Activated CD8-positive, alpha-beta memory T cell treated with anti-CD3 and anti-CD28 coated beads for 4 hours (primary cell): ENCODE data around the gene RASGRP2.
"Not testable (repeated sequence)": the region's sequence is repeated elsewhere in the genome, so short reads cannot be mapped to it uniquely, and the experiment has no call there.

ENCODE experiments used
- DNase-seq, 2 donors: peaks; one replicate each; pipeline ENCODE4 v3.0.0-alpha.2; 2020; ENCODE audit warnings: low read depth in 2 of 2

The RASGRP2 gene

DNA sequence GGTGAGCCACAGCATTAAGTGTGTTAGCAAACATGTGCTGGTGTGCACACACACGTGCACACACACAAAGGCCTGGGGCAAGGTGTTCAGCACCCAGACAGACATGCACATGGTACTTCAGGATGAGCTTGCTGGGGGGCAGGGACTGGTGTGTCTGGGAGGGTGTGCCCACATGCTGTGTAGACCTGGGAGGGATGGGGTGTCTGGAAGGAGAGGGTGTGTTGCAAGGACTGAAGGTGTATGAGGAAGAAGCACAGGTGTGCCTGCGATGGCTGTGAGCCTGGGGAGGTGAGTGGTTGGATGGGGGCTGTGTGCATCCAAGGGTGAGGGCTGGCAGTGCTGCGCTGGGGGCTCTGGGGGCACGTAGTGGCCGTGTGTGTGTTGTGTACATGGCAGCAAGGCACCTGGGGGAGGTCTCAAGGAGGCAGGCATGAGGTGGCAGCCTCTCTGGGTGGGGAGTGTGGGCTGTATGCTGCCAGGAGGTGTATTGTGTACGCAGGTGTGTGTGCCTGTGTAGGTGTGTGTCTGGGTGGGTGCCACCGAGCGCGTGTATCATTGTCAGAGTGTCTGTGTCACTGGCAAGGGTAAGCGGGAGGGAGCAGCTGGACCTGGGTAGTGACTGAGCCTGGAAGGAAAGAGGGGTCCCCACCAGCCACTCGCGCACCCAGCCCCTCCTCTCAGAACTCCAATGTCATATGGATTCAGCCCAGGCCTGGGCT, 23.1 kb downstream of the RASGRP2 start:
- no peak for DNase-seq

DNA sequence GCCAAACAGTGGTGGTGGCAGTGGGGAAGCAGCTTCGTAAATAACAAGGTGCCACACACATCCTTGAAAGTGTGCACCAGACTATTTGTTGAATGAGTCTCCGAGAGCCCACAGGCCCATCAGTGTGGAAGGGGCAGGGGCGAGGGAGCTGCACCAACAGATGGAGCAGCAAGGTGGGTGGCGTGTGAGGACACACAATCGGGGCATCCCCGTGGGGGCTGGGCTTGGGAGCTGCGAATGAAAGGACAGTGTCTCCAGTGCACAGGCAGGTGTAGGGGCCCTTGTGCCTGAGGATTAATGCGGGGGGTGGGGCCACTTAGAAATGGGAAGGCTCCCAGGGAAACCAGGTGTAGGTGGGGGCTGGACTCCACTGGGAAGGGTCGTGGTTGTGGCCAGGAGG, 23.8 kb downstream of the RASGRP2 start:
- no peak for DNase-seq

DNA sequence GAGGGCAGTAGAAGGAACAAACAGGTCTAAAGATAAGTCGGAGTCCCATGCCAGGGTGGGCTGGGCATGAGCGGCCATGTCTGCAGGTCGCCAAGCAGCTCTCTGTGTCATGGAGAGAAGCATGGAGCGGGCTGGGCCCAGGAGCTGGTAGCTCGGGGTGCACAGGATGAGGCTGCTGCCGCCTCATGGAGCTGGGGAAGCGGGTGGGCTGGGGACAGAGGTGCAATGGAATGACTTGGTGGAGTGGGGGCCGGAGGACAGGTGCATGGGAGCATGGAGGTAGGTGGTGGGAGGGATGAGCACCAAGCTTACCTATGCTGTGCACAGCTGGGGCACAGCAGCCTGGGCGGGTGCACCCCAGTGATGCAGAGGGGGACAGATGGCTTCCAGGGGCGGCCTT, 24.5 kb downstream of the RASGRP2 start:
- no peak for DNase-seq

DNA sequence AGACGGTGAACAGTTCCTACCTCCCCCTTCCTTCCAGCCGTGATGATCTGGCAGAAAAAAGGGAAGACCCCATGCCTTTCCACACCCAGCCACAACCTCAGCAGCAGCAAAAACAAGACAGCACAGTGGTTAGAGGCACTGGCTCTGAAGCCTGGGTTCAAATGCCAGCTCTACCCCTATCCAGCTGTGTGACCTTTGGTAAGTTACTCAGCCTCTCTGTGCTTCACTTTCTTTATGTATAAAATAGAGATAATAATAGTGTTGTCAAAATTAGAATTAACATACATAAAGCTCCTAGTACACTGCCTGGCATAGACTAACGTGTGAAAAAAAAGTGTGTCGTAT, 25.2 kb downstream of the RASGRP2 start:
- no peak for DNase-seq

DNA sequence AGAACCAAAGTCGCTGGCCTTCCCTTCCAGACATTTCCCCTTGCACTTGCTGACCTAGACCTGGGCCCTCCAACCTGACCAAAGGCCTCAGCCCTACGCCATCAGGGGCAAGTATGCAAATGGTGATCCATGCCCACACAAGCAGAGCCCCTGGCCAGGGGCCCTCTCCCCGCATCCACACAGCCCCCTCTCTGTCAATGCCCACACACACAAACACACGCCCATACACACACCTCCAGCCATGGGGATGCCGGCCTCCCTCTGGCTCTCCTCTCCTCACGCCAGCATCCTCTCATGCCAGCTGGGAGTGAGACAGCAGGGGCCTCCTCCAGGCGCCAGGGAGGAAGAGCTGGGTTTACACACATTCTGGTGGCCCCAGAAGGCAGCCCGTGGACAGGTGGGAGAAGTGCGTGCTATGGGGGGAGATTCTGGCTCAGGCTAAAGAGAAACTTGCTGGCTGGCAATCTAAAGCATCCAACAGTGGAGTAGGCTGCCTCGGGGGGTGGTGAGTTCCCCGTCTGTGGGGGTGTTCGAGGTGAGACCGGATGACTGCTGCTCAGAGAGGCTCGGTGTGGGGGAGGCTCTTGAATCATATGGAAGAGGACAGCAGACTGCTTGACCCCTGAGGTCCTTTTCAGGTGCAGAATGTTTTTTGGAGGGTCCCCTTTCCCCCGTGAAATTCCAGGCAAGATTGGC, 25.7 kb downstream of the RASGRP2 start:
- no peak for DNase-seq

DNA sequence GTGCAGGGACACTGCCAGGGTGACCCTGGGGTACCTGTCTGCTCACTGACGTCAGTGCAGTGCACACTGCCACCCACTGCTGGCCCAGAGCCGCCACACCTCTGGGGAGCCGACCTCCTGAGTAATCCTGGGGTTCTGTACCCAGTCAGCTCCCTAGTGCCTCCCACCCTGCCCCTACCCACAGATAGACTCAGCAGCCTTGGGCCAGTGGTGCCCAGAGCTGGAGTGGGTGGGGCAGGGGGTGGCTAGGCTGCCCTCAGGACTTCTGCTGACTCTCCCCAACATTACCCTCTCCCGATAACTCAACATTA, 26.7 kb downstream of the RASGRP2 start:
- no peak for DNase-seq

DNA sequence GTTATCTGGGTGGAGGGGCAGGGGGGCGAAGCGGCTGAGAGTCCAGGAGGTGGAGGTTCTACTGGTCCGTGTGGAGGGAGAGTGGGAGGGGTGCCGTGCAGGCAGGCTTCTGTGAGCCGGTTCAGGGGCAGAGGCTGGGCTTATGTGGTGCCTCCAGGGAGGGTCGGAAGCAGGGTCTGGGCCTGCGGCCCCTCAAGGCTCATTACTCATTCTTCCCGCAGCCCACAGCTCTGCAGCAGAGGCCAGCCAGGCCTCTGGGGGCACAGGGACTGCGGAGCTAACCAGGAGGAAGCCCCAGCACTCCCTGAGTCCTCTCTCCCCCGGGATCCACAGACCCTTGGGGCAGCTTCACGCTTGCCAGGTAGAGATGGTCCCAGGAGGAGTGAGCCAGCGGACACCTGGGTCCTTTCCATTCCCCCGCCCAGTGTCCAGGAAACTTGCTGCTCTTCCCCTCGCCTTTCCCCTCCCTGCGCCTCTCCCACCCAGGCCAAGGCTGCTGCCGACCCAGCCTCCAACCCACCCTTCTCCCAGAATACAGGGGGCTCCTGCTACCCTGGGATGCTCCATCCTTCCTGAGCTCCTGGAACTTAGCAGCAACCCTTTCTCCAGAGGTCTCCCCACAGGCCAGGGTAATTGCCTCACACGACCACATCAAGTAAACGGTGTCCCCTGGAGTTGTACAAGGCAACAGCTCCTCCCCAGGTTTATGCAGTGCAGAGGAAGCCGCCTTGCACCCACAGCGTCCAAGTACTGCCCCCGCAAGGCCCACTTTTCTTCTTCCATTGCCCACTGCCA, 27.3 kb downstream of the RASGRP2 start:
- no peak for DNase-seq

DNA sequence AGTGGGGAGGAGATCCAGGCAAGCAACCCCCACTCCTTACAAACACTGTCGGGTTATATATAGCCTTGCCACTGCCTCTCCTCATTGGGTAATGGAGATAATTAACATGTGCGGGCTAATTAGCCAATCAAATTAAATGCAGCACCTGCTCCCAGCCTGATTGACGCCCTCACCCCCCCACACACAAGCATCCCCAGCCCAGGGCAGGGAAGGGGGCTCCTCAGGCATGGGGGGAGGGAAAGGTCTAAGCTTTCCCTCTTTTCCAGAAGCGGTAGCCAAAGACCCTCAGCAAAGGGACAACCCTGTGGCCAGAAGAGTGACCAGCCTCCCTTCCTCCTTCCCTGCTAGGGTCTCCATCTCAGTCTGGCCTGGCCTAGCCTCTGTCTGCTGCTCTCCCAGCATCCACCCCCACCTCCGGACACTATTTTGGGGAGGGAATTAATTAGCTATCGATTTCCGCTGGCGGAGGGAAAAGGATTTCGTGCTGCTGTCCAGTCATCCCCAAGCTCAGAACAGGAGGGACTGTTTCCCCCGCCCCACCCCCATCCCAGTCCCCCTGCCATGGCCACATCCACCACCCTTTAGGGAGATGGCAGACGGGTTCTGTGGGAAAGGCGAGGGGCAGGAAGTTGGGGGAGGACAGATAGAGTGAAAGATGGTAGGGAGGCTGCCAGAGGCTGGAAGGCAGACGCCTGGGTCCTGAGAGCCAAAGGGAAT, 28.0 kb downstream of the RASGRP2 start:
- no peak for DNase-seq

DNA sequence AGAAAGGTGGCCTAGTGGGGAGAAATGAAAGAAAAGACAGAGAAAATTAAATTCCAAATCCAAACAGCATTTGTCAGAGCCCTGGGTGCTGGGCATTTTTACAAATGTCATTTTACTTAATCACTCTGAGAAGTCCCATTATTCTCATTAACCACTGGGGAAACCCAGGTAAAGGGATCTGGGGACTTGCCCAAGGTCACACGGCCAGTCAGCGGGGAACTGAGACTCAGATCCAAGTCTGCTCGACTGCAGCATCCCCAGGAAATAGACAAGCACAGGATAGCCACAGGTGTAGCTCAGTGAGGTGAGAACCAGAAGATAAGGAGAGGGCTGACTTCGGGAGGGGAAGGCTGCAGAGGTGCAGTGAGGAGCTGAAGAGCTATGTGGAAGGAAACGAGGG, 28.8 kb downstream of the RASGRP2 start:
- no peak for DNase-seq

- no peak for DNase-seq
These were observed 29.3 kb downstream of the RASGRP2 start for GRCh38 chr11:64714666-64715065.

DNA sequence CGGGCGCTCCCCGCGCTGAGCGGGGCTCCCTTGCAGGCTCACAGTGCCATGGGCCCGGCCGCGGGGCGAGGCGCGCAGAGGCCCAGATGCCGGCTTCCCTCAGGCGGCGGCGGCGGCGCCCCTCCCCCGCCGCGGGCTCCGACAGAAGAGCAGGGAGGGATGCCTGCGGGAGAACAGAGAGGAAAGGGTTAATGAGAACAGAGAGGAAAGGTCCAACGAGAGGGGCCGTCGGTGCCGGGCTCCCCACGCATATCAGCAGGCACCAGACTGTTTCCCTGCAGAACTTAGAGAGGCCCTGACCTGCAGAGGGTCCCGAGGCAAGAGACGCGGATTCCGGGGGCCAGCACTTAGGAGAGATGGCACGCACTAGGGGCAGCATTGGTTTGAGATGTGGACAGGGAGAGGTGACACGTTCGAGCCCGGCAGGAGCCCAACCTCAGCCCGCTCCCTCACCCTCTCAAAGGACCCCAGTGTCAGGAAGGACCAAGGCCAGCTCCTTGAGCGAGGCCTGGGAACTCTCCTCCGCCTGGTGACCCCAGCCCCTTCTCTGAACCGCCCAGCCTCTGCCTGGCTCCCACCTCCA, 30.1 kb downstream of the RASGRP2 start:
- DNase-seq = no peak

DNA sequence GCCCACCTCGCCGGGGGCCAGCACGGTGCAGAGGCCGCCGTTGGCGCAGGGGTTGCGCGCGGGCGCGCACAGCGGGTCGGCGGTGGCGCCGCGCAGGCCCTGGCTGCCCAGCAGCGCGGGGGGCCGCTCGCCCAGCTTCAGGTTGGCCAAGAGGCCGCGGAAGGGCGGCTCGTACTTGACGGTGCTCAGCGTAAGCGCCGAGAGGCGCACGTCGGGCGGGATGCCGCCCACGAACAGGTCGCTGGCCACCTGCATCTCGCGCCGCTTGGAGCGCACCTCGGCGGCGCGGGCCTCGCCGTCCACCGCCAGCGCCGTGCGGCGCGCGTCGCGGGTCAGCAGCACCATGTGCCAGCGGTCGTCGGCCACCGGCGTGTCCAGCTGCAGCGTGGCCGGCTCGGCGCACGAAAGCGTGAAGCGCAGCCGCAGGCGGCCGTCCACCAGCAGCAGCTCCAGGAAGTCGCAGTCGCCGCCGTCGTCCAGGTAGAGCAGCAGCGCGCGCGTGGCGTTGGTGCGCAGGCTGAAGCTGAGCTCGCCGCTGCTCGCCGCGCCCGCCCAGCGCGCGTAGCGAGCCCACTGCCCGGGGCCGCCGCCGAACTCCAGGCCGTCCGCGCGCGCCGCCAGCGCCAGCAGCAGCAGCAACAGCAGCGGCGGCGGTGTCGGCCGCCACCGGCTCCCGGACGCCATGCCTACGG, 30.8 kb downstream of the RASGRP2 start:
- no peak for DNase-seq

DNA sequence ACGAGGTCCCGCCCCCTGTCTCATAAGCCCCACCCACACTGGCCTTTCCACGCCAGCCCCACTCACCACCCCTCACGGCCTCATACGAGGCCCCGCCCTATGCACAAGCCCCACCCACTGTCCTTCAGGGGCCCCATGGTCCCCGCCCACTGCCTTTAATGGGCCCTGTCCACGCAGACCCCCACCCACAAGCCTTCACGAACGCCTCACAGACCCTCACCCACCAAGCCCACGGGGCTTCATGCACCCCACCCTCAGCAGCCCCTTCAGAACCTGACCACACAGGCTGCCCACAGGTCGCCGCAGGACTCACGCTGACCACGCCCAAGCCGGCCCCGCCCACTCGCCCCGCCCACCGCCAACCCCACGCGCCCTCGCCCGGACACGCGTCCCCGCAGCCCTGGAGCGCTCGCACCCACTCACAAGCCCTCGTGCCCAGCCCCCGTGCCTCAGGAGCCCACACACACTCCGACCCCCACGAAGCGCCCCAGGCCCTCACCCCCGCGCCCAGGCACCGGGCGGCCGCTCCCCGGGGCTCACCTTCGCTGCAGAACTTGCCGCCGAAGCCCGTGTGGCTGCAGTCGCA, 31.4 kb downstream of the RASGRP2 start:
- no peak for DNase-seq

DNA sequence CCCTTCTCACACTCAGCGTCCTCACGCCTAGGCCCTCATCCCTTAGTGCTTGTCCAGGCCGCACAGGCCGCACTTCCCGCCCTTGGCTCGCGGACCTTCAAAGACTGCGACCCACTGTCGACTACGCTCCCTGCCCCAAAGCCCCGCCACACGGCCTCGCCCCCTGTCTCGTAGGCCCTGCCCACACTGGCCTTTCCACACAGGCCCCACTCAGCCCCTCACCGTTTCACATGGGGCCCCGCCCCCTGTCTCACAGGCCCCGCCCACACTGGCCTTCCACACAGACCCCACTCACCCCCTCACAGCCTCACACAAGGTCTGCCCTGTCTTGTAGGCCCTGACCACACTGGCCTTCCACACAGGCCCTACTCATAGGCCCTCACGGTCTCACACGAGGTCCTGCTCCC, 32.0 kb downstream of the RASGRP2 start:
- DNase-seq = no peak

DNA sequence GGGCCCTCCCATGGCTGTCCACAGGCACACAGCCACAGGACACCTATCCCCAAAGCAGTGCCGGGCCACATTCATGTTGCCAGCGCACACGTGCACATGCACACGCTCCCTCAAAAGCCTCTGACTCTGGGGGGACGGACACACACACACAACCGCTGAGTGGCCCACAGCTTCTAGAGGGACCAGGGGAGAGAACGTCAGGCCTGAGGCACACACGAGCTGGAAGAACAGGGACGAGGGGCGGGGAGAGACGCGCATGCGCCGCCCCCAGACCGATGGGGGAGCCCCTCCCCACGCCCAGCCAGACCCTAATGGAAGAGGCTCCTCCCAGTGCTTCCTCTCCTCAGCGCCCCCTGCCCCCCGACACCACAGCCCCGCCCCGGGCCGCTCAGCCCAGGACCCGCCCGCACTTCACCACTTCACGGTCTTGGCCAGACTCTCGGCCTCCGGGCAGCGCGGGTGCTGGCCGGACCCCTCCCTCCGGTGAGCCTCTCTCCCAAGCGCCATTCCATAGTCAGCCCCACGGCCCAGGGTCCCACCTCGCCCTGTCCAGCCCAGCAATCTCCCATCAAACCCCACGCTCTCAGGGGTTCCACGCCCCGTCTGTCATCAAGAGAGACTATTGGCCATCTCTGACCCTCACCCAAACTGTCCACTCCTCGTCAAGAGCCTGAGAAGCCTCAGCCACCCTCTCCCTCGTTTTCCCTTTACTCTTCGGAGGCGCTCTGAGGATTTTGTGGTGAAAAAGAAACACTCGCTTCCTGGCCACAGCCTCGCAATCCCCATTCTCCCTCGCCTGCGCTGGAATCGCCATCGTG, 32.6 kb downstream of the RASGRP2 start:
- no peak for DNase-seq

DNA sequence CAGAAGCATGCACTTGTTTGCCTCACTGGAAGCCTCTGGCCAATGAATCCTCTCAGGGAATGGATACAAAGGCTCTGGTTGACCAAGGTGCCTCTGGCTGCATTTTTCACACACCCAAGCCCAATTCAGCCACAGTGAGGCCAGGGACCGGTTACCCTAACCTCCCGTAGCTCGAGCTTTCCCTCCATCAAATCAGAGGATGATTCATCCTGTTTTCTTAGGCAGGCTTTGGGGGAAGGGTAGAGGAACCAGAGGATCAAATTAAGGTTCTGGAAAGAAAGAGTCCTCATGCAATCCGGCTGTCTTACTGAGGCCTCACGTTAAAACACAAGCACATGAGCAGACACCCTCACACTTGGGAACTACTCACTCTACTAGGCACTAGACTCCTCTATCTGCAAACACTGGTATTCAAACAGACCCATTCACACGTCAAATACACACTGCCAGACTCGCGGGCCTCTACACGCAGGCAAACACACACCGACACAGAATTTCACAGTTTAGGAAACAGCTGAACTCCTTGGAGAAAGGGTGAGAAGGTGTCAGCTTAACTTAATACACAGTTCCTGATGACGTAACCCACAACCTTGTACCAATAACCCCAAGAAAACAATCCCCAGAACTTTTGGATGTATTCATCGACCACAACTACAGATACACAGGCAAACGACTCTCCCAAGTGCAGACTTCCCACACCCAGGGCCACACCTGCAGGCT, 33.4 kb downstream of the RASGRP2 start:
- DNase-seq = no peak

- DNase-seq = no peak
These were observed 38.4 kb downstream of the RASGRP2 start for GRCh38 chr11:64705501-64705900.

- no peak for DNase-seq
These were observed 40.9 kb downstream of the RASGRP2 start for GRCh38 chr11:64703048-64703447.

DNA sequence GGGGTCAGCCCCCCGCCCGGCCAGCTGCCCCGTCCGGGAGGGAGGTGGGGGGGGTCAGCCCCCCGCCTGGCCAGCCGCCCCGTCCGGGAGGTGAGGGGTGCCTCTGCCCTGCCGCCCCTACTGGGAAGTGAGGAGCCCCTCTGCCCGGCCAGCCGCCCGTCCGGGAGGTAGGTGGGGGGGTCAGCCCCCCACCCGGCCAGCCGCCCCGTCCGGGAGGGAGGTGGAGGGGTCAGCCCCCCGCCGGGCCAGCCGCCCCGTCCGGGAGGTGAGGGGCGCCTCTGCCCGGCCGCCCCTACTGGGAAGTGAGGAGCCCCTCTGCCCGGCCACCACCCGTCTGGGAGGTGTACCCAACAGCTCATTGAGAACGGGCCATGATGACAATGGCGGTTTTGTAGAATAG, 42.0 kb downstream of the RASGRP2 start:
- DNase-seq = not testable (repeated sequence)

- DNase-seq = no peak
These were observed 45.5 kb downstream of the RASGRP2 start for GRCh38 chr11:64698427-64698826.
